ENCODE results near the gene ATOX1. TPM values are rescaled to one million over a fixed set of nuclear protein-coding genes. Genes with fewer than 3 reads are reported as not detected.

ATOX1 gene
- total and polyA plus RNA-seq, 2 experiments from 2014 or later = 118 to 134 TPM

- no peak for TF ChIP-seq ETS1 (IDR thresholded peaks at IDR 0.05)
- no peak for TF ChIP-seq STAT1 (IDR thresholded peaks at IDR 0.05; ENCODE audit: unreplicated experiment)
- no peak for TF ChIP-seq REST (IDR thresholded peaks at IDR 0.05; ENCODE audit: unreplicated experiment)
- TF ChIP-seq CREB1 (CRISPR knock-in tag; IDR thresholded peaks at IDR 0.05; ENCODE audit: low read depth) = no peak
- TF ChIP-seq POLR2AphosphoS5 (IDR thresholded peaks at IDR 0.05; ENCODE audit: low read depth) = no peak; the same call in 1 of the 2 replicates
Measured at GRCh38 chr5:151779531-151780125, 21.2 kb upstream of the ATOX1 start (continued).

- Mint-ChIP-seq H3K4me3 (peak overlapping the region; percentile 84; the same call in 2 of the 3 replicates), H3K27ac (0 out of 2 replicates have a peak overlapping the region, but pooled peaks have one; percentile 26), H3K36me3 (ENCODE audit: low read depth) (peaks cover 59% of the 10 kb centered on the region), H3K4me1 (peaks cover 52% of the 10 kb centered on the region), H3K27me3 (ENCODE audit: insufficient read depth, low read depth, poor library complexity) (peaks cover 7% of the 10 kb centered on the region), H3K9me3 (no peaks in the 10 kb centered on the region)
- DNase-seq (ENCODE audit: low spot score) (no peak), ATAC-seq (no peak)
- TF ChIP-seq EZH2phosphoT487 (IDR thresholded peaks at IDR 0.05; ENCODE audit: unreplicated experiment) (no peak), ZNF462 (CRISPR knock-in tag; IDR thresholded peaks at IDR 0.05) (no peak), STAT1 (IDR thresholded peaks at IDR 0.05; ENCODE audit: unreplicated experiment) (no peak), ZNF114 (CRISPR knock-in tag; IDR thresholded peaks at IDR 0.05) (no peak), CTCF (conservative IDR thresholded peaks at IDR 0.05; ENCODE audit: low read depth in 2 of 2) (no peak)
- H3K79me2 ChIP-seq (replicated peaks; ENCODE audit: insufficient read depth) = peaks cover 81% of the 10 kb centered on the region
- H3K4me1 ChIP-seq (ENCODE audit: insufficient read depth) = peaks cover 47% of the 10 kb centered on the region
- no peak overlapping the region for H3K27ac ChIP-seq (ENCODE audit: low read depth)
- peak overlapping the region; percentile 82 for H3K4me3 ChIP-seq
- H3K27me3 ChIP-seq (ENCODE audit: insufficient read depth) = no peaks in the 10 kb centered on the region
- H3K4me2 ChIP-seq = peak overlapping the region; percentile 91
- H3K36me3 ChIP-seq (ENCODE audit: insufficient read depth) = no peaks in the 10 kb centered on the region
- H2AFZ ChIP-seq = no peak overlapping the region
- H4K20me1 ChIP-seq (replicated peaks; ENCODE audit: insufficient read depth) = peaks cover 76% of the 10 kb centered on the region
- H3F3A ChIP-seq (replicated peaks; ENCODE audit: low read depth) = no peaks in the 10 kb centered on the region
- H3K9me2 ChIP-seq (ENCODE audit: insufficient read depth) = no peaks in the 10 kb centered on the region
Measured at GRCh38 chr5:151775025-151775606, 16.7 kb upstream of the ATOX1 start.

All from GM23338 (cell line).